Measurements from ENCODE around the gene ABHD17B.

DNA sequence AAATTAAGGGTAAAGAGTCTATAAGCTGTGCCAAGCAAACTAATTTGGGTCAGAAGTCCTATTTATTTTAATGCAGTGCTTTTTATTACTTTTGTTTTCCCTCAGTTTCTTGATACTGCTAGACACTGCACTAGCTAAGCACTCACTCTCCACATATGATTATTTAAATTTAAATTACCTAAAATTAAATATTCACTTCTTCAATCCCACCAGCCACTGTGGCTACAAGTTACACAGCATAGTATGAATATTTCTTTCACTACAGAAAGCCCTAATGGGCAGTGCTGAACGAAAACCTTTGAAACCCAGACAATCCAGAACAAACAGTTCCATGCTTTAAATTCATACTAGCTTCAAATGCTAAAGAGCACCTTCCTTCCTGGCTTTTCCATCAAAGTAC lies 23.6 kb downstream of the ABHD17B start:
- TF ChIP-seq, protein P1, sequence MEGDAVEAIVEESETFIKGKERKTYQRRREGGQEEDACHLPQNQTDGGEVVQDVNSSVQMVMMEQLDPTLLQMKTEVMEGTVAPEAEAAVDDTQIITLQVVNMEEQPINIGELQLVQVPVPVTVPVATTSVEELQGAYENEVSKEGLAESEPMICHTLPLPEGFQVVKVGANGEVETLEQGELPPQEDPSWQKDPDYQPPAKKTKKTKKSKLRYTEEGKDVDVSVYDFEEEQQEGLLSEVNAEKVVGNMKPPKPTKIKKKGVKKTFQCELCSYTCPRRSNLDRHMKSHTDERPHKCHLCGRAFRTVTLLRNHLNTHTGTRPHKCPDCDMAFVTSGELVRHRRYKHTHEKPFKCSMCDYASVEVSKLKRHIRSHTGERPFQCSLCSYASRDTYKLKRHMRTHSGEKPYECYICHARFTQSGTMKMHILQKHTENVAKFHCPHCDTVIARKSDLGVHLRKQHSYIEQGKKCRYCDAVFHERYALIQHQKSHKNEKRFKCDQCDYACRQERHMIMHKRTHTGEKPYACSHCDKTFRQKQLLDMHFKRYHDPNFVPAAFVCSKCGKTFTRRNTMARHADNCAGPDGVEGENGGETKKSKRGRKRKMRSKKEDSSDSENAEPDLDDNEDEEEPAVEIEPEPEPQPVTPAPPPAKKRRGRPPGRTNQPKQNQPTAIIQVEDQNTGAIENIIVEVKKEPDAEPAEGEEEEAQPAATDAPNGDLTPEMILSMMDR (conservative IDR thresholded peaks at IDR 0.05 in 1 of 2, IDR thresholded peaks at IDR 0.05 in 1 of 2; ENCODE audit: low read depth in 1 of 2, low read length in 2 of 2): no peak
- no peak for TF ChIP-seq EZH2 (IDR thresholded peaks at IDR 0.05; ENCODE audit: low read length, missing control alignments)

Measured in fibroblast of lung (primary cell).